HUDEP-2 (cell line): ENCODE results near the gene C17orf107.
"Not testable (repeated sequence)": the region's sequence is repeated elsewhere in the genome, so short reads cannot be mapped to it uniquely, and the experiment has no call there.

Source experiments
- DNase-seq, 76 experiments: peaks; one replicate each; lab custom pipeline; 2025; ENCODE audit not compliant: unreplicated experiment in 76 of 76; lab: John Stamatoyannopoulos, UW

Gene C17orf107

GRCh38 chr17:4898351-4898750 is 985 bp upstream of the C17orf107 start:
- DNase-seq = no peak

- no peak for DNase-seq
These were observed 409 bp upstream of the C17orf107 start for GRCh38 chr17:4898927-4899326.

GRCh38 chr17:4900231-4901107 is 1.1 kb downstream of the C17orf107 start:
- DNase-seq = peak in 1 of 76 experiments; percentile 5

GRCh38 chr17:4901108-4901647 is 1.8 kb downstream of the C17orf107 start:
- no peak for DNase-seq

GRCh38 chr17:4901648-4902344 is 2.5 kb downstream of the C17orf107 start:
- no peak for DNase-seq

GRCh38 chr17:4902540-4902939 is 3.2 kb downstream of the C17orf107 start:
- no peak for DNase-seq

GRCh38 chr17:4903051-4903818 is 3.9 kb downstream of the C17orf107 start, which contains the start of gene CHRNE:
Gene CHRNE, minus strand, starts transcription at chr17:4903098. Its CDS starts 35 bp downstream, at chr17:4903063.
- DNase-seq = peak in 69 of 76 experiments; percentile 23 to 79 (median 55)

- not testable (repeated sequence) for DNase-seq
These were observed 7.3 kb downstream of the C17orf107 start for GRCh38 chr17:4906642-4907041.

GRCh38 chr17:4908301-4908700 is 9.0 kb downstream of the C17orf107 start:
- no peak for DNase-seq

GRCh38 chr17:4908711-4909496 is 9.6 kb downstream of the C17orf107 start:
- DNase-seq = peak in 71 of 76 experiments; percentile 31 to 89 (median 70)

GRCh38 chr17:4913994-4914393 is 14.7 kb downstream of the C17orf107 start:
- no peak for DNase-seq

- not testable (repeated sequence) for DNase-seq
These were observed 15.2 kb downstream of the C17orf107 start for GRCh38 chr17:4914551-4914950.

- DNase-seq = no peak
These were observed 20.2 kb downstream of the C17orf107 start for GRCh38 chr17:4919511-4920047.

- no peak for DNase-seq
These were observed 21.2 kb downstream of the C17orf107 start for GRCh38 chr17:4920351-4921048.

GRCh38 chr17:4921320-4921719 is 22.0 kb downstream of the C17orf107 start:
- DNase-seq = no peak

GRCh38 chr17:4926577-4927335 is 27.4 kb downstream of the C17orf107 start:
- not testable (repeated sequence) for DNase-seq

GRCh38 chr17:4928881-4929280 is 29.5 kb downstream of the C17orf107 start:
- no peak for DNase-seq

- no peak for DNase-seq
These were observed 32.6 kb downstream of the C17orf107 start, which contains the start of gene GP1BA for GRCh38 chr17:4931963-4932362. Gene GP1BA, plus strand, starts transcription at chr17:4932277. Its CDS starts 328 bp downstream, at chr17:4932605.
